Stimulated activated CD8-positive, alpha-beta memory T cell treated with anti-CD3 and anti-CD28 coated beads, Interleukin-4, amount 100 ng/mL, for 4 hours (primary cell): ENCODE measurements around the gene KNSTRN.

Experiments used
- DNase-seq, 2 donors: peaks; one replicate each; pipeline ENCODE4 v3.0.0-alpha.2; 2020; ENCODE audit warnings: low read depth in 2 of 2, low spot score in 1 of 2

Gene KNSTRN

DNA sequence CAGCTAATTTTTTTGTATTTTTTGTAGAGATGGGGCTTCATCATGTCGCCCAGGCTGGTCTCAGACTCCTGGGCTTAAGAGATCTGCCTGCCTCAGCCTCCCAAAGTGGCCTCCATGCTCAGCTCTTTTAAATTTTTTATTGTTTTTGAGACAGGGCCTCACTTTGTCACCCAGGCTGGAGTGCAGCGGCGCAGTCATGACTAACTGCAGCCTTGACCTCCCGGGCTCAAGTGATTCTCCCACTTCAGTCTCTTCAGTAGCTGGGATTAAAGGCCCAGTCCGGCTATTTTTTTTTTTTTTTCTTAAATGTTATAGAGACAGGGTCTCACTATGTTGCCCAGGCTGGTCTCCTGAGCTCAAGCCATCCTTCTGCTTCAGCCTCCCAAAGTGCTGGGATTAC, 43.2 kb downstream of the KNSTRN start:
- DNase-seq = no peak

DNA sequence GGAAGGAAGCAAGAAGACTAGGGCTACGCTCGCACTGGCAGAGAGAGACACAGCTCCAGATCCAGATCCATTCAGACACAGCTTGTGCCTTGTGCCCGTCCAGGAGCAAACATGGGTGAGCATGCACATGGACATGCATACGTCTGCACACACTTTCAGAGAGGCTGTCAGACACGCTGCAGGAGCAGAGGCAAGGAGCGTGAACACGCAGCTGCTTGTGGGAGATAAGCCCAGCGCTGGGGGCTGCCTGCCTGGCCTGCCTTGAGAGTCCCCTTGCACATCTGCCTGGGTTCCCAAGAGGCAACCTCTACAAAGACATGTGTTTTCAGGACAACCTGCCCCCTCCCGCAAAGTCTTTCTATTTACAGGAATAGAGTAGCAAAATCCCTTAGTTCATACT, 44.7 kb downstream of the KNSTRN start:
- no peak for DNase-seq

DNA sequence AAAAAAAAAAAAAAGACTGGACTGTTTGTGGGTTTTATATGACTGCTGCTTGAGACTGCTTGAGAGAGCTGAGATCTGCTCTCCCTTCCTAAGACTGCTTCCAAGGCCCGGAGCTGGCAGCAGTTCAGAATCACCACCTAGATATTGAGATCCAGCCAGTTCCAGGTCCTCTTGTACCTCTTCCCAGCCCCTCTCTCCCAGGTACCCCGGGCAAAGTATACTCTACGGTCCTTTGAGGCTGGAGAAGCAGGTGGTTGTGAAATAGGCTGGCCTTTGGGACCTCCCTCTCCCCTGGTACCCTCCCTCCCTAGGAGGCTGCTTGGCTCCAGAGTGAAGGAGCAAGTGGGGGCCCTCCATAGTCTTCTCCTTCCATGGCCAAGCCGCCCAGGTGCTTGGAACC, 45.7 kb downstream of the KNSTRN start:
- no peak for DNase-seq

DNA sequence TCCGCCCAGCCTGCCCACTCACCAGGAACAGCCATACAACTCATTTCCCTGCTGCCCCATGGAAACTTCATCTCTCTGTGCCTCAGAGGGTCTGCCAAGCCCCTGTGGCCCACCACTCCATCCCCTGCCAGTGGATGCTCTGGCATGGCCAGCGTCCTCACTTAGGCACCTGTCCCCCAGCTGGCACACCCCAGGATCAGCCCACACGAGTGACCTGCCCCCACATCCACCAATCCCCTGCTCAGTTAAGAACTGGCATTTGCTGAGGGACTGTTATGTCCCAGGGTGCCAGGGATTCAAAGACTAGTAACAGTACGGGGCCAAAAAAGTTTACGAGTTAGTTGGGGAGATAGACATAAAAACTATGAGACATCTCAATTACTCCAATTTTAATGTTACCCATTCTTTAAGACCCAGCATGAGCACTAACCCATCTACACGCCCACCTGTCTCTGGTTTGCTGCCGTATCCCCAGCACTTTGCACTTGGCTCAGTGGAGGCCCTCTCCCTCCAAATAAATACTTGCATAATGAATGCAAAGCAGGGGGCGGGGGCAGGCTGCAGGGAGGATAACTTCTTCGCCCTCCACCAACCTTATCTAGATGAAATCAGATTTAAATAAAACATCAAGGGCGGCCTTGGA, 46.7 kb downstream of the KNSTRN start:
- DNase-seq = no peak

DNA sequence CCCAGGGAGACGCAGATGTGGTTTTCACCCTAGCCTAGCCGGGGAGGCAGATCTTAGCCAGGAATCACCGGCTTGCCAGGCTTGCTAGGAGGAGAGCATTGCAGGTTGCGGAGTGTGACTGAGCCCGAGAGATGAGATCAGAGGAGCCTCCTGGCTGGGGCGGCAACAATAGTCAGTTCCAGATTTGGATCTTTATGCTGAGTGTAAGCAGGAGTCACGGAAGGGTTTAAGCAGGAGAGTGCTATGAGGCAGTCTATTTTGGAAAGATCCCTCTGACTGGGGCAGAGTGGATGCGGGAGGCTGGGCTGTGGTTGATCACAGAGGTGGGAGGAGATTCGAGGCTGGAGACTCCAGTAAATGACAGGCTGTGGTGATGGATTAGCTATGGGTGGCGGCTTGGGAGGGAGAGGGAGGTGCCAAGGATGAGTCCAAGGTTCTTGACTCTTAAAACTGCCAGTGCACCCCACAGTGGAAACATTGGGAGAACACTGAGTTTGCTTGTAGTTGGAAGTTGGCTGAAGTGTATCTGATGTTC, 47.8 kb downstream of the KNSTRN start:
- DNase-seq = no peak

DNA sequence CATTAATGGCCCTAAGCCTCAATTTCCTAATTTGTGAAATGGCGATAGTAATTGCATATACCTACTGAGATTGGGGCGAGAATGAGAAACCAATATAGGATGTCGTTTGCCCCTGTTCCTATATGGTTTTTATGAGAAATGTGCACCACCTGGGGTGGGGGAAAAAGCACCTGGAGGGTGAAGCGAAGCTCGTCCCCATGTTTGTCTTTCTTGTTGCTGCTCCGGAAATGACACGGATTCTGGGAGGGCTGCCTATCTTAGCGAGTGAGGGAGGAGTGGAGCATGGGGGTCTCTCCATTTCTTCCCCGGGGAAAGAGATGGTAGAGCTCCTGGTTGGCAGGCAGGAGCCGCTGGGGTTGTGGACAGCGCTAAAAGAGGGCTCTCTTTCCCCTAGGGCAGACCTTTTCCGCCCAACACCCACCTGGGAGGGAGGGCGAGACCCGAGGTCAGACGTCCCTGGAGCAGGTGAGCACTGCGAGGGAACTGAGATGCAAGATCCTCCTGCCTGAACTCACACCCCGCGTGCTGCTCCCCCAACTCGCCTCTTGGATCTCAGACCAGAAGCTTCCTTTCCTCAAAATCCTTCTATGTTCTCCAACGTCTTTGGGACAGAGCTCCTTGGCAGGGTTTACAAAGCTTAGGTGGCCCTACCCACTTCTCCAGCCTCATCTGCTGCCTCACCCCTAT, 52.6 kb downstream of the KNSTRN start:
- no peak for DNase-seq

DNA sequence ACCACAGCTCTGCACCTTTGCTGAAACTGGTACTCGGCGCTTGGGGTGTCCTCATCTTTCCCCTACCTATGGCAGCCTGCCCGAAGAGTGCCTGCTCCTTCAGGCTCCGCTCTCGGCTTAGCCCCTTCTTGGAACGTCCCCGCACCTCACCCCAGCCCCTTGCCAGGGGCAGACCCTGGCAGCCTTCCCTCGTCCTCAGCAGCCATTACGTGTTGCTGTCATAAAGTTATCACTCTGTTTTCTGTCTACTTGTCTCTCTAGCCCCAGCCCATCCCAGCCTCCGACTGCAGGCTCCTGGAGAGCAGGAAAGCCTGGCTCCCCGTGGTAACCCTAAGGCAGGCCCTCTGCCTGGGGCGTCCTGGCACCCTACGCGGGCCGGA, 53.2 kb downstream of the KNSTRN start:
- DNase-seq = no peak

DNA sequence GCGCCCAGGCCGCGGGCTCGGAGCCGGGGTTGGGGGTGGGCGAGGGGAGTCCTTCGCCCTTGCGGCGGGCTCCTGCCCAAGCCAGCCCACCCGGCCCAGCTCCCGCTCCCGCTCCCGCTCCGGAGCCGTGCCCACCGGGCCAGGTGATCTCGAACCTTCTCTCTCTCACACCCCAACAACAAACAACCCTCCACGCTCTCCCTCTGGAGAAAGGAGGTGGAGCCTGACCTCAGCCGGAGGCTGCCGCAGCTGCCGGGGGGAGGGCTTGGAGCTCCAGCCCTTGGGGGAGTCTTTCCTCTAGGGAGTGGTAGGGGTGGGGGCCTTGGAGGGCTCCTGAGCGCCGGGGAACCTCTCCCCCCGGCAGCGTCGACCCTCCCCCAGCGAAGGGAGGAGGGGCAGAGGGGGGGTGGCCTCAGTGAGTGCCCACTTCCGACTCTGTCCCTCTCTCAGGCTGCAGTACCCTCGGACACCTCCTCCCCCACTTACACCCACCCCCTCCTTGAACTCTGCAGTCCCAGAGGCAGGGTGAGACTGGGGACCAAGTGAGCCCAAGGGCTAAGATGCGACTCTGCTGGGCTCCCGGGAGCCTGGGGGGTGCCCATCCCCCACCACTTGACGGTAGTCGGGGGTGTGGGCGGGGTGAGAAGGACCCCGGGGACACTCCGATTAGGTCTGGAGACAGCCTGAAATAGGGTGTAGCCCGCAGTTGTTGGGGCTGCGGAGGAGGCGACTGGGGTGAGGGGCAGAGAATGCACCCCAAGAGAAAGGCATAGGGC, 53.8 kb downstream of the KNSTRN start:
- no peak for DNase-seq

DNA sequence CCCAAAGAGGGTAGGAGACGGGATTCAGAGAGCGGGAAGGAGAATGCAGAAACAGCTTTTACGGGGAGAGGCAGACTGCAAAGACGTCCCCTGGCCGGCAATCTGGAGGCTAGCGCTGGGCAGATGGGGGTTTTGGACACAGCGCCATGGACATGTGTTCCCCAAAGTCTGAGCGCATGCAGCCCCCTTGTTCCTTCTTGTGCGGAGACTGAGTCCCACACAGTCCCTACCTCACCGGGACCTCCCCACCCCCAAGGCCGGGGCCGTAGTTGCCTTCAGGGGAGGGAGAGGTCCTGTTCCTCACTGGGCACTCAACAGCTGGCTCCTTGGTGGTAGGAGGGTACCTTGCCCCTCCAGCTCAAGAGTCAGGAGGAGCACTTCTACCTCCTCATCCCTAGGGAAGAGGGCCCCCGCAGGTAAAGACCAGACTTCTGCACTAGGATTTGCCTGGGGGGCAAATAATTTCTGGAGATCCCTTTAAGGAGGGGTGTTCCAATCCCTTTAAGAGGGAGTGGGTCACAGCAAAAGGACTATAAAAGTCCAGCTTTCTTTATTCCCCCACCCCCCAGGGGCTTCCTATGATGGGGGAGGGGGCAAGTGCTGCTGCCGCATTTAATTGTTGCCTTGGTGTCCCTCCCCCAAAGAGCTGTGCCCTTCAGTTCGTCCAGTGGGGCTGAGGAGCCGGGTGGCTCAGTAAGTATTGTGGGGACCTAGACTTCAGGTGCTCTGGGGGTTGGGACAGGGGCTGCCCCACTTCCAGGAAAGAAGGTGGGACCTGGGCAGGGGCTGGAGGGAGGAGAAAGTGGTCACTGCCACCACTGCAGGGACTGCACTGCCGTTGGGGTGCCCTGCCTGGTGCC, 54.6 kb downstream of the KNSTRN start:
- no peak for DNase-seq

DNA sequence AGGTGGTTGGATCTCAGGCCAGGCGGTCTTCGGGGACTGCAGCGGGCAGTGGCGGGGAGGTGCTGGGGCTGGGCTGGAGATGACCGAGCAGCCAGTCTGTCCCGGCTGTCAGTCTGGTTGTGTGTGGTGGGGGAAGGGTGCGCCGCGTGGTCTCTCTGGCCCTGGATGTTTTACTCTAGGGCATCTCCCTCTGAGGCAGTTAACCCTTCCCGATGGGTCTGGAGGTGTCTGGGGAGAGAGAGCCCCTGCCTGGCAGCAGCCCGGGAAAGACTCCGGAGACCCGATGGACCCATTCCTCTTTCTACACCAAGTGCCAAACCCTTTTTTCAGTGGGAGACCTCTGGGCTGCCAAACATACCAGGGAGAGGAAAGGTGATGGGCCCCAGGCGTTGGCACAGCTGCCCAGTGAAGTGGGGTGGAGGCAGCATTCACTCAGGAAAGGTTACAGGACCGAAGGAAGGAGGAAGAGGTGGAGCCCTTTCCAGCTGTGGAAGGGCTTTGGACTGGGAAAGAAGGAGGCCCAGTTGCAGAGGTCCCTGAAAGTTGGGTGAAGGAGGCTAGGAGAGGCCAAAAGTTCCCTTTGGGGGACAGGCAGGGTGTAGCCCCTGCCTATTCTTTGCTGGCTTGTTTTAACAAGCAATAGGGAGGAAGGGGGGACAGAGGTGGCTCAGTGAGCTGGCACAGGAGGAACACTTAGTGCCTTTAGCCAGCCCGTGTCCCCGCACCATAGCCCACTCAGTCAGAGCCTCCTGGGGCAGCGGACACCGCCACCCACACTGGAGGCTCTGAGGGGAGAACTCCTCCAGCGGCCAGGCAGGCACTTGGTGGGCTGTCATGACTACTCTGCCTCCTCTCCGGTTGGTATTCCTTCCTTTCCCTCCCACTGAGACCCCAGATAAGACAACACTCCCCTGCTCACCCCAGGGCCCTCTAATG, 55.5 kb downstream of the KNSTRN start:
- no peak for DNase-seq

DNA sequence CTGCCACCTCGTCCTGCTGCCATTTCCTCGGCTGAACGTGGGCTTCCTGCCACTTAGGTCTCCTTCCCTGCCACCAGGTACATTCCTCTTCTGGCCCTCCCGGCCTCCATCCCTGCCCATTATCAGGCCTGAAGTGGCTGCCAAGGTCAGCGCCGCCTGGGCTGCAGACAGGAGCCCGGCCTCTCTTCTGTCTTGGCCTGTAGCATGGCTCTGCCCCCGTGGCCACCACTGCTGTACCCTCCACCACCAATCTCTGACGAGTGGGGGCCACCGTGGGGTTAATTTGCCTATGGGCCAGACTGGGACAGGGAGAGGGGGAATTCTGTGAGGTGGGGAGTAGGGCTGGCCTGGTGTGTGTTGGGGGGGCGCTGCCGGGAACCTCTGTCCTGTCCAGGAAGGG, 56.2 kb downstream of the KNSTRN start:
- DNase-seq = no peak

DNA sequence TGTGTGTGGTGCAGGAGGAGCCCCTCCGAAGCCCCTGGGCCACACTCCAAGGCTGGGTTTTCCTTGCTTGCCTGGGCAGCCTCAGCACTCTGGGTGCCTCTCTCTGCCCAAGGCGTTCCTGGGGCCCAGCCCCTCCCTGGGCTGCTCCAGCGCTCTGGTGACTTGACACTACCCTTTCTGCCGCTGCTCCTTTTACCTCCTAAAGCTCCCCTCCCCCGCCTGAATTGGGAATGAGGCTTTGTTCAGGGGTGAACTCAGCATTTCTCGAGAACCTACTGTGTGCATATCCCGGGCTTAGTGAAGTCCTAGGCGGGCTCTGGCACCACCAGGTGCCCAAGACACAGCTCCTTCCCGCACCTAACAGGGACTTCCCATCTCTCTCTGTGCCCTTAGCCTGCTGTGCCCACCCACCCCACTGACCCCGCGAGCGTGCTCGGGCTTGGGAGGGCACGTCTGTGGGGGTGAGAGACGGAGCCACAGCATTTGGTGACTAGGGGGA, 57.0 kb downstream of the KNSTRN start:
- no peak for DNase-seq

DNA sequence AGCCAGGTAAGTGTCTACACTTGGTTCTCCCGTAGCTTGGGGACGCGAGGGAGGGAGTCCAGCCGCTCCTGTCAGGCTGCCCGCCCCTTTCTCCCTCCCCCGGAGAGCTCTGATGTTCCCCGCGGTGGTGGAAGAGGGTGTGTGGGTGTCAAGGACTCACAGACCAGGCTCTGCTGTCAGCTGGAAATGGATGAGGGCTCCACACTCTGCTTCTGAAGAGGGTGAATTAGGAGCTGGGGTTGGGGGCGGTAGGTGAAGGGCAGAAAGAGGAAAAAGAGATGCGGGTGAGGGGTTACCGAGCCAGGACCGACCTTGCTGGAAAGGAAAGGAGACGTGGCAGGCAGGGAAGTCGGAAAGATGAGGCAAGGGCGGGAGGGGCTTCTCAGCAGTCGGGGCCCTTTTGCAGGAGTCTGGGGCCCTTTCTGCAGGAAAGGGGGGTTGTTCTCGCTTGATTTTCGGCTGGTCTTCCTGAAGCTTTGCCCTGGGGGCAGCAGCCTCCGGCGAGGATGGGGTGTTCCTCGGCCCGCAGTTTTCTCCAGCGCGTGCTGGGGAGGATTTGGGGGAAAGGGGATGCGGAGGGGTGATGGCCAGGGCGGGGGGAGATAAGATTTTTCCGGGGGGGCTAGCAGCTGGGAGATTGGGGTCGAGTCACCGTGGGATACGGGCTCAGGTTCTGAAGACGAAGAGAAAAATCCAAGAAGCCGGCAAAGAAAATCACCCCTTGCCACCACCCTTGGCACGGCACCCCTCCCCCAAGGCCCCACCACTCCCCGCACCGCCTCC, 57.6 kb downstream of the KNSTRN start:
- no peak for DNase-seq

DNA sequence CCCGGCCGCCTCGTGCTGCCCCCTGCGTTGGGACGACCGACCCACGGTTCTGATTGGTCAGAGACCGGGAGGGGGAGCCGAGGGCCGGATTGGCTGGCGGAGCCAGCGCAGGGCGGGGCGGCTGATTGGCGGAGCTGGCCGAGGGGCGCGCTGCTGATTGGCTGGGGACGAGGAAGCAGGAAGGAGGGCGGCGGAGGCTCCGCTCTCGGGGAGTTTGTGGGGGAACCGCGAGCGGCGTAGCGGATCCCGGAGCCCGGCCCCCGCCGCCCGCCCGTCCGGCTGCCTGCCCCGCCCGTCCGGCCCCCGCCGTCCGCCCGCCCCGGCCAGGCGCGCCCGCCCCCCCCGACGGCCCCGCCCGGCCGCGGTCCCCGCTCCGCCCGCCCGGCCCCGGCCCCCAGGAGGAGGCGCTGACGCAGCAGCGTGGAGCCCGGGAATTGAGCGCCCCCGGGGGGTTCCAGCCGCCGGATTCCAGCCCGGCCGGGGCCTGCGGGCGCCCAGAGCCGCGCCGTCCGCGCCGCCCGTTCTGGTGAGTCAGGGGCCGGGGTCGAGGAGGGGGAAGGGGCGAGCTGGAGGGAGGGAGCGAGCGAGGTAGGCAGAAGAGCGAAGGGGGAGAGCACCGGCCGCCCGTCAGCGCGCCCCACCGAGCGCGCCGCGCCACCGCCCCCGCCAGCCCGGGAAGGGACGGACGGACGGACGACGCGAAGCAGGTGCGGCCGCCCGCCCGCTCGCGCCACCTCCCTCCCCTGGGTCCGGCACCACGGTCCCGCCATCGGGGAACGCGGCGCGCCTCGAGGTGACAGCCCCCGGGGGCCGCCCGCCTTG, 58.4 kb downstream of the KNSTRN start, which contains the start of gene BAHD1:
TSS of gene BAHD1 (plus strand) at position 211 of the 822 bp plus-strand sequence. CDS start 17,512 bp downstream, outside the sequence.
- DNase-seq = peak; percentile 86 to 94

DNA sequence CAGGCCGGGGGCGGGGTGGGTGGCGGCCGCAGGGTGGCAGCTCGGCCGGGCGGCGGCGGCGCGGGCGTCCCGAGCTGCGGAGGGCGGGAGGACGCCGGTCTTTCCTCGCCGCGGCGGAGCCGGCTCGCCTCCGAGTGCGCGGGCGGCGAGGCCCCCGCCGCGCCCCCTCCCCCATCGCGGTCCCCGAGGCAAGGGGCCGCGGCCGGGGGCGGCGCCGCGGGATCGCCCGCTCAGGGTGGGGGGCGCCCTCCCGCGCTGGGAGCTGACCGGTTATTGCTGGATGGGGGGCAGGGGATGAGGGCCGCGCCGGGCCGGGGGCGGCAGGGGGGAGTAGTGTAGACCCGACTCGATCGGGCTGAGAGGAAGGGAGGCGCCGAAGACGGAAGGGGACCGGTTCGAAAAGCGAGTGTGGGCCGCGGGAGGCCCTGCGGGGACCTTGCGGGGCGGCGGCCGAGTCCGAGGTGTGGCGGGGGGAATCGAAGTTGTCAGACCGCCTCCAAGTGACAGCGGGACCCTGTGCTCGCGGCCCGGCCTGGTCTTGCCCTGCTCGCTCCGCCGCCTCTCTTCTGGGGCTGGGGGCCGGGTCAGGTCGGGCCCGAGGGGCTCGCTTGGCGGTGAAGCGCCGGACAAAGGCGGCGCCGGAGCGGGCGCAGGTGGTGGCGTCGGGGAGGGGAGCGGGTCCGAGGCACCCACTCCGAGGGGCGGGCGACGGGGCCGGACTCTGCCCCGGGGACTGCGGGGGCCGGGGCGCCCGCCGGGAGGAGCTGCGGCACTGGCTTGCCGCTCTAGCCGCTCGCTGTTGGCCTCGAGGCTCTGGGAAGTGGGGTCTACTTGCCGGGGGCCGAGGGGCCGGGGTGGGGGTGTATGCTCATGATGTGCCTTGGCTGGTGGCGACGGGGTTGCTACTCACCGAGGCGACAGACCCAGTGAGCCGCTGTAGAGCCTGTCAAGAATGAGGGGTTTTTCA, 59.3 kb downstream of the KNSTRN start:
- no peak for DNase-seq

DNA sequence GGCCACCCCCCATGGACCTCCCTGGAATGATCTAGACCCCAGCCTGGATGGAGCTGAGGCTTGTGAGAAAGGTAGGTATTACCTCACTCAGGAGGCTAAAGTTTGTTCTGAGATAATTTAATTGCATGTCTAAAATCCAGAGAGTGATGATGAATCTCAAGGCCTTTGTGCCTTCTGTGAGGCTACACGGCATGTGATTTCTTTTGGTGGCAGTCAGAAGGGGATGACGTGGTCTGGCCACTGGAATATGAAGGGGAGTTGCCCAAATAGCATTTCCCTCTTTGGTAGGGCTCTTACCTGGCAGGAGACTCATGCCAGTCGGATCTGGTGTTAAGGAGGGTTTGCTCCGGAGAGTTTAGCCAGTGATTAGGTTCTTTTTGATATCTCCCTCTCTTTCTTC, 60.7 kb downstream of the KNSTRN start:
- no peak for DNase-seq

DNA sequence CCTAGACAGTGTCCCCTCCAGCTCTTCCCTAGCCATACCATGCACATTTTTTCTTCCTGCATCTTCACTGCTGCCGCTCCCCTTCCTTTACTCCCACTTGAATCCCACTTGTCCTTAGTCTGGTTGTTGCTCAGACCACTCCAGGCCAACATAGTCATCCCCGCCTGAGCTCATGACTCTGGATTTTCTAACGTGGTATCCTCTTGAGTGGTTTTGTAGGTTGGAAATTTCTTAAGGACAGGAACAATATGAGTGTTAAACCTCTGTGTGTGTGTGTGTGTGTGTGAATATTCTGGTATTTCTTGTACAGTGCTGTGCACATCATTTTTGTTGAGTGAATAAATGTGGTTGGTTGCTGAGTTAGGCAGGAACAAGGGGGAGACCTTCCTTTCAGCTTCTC, 61.3 kb downstream of the KNSTRN start:
- no peak for DNase-seq
